B cell (primary cell): Measurements from ENCODE around the gene CTNS. TPM values are rescaled to one million over a fixed set of nuclear protein-coding genes. Genes with fewer than 3 reads are reported as not detected.

Source experiments
- ATAC-seq: fragments of 200-7000 bp; cut with Tn5 transposase; one replicate; pipeline ENCODE4 v1.10.0; 2021; ENCODE audit warnings: low read depth, mild to moderate bottlenecking, moderate number of reproducible peaks, moderate library complexity
- CTCF ChIA-PET: fragments of 350-600 bp; sonication (Branson Sonifier 250); formaldehyde crosslinking; loops from one replicate; lab custom pipeline; 2021; ENCODE audit warnings: antibody characterized with exemption, inconsistent platforms; lab: Charles Lee
- POLR2A ChIA-PET: fragments of 350-600 bp; sonication (Branson Sonifier 250); formaldehyde crosslinking; loops from one replicate; lab custom pipeline; 2021; ENCODE audit warnings: antibody characterized with exemption; lab: Charles Lee
- DNase-seq: peaks from one replicate; pipeline ENCODE4 v3.0.0; 2013
- H2AFZ ChIP-seq: 2 replicates; pipeline ENCODE4 v1.6.1; 2012; ENCODE audit warnings: mild to moderate bottlenecking, low read depth, low read length; ENCODE audit not compliant: insufficient read depth, poor library complexity, severe bottlenecking
- H3K27ac ChIP-seq, 2 donors: 1 replicate in 1 of 2; 2 replicates in 1 of 2; pipeline ENCODE4 v1.5.1; 2012 to 2013; ENCODE audit warnings: low read length in 2 of 2, mild to moderate bottlenecking in 2 of 2, moderate library complexity in 1 of 2
- H3K27me3 ChIP-seq, 4 experiments: fragments of 200-600 bp in 1 of 4; sonication (generic) in 1 of 4; replicated peaks in 1 of 4; 1 replicate in 2 of 4; 2 replicates in 2 of 4; pipeline versions ENCODE4 v1.6.1 to v1.7.0; 2013 to 2016; ENCODE audit warnings: low read length in 3 of 4, mild to moderate bottlenecking in 2 of 4, mixed read lengths in 1 of 4, moderate library complexity in 1 of 4; ENCODE audit not compliant: insufficient read depth in 4 of 4, control insufficient read depth in 3 of 4; ENCODE audit errors: control extremely low read depth in 1 of 4
- H3K36me3 ChIP-seq, 2 experiments: replicated peaks in 1 of 2; 1 replicate in 1 of 2; 2 replicates in 1 of 2; pipeline versions ENCODE4 v1.6.1 to v1.7.1; 2013; ENCODE audit warnings: low read length in 1 of 2; ENCODE audit not compliant: insufficient read depth in 2 of 2, control insufficient read depth in 1 of 2; ENCODE audit errors: control extremely low read depth in 1 of 2, extremely low read depth in 1 of 2
- H3K4me1 ChIP-seq, 2 donors: fragments of 200-600 bp in 1 of 2; sonication (generic) in 1 of 2; 1 replicate in 1 of 2; 2 replicates in 1 of 2; pipeline versions ENCODE4 v1.5.1 to v1.6.1; 2013 to 2017; ENCODE audit warnings: low read length in 2 of 2; ENCODE audit not compliant: control insufficient read depth in 2 of 2, insufficient read depth in 2 of 2
- H3K4me2 ChIP-seq: replicated peaks from 2 replicates; pipeline ENCODE3; 2012; ENCODE audit warnings: mild to moderate bottlenecking, low read depth, low read length; ENCODE audit not compliant: poor library complexity, severe bottlenecking
- H3K4me3 ChIP-seq, 5 experiments: fragments of 200-600 bp in 1 of 5; sonication (generic) in 1 of 5; 1 replicate in 3 of 5; 2 replicates in 2 of 5; pipeline versions ENCODE4 v1.5.1 to v1.7.0; 2011 to 2016; ENCODE audit warnings: low read length in 4 of 5, mild to moderate bottlenecking in 4 of 5, low read depth in 2 of 5, control low read depth in 1 of 5, moderate library complexity in 1 of 5; ENCODE audit not compliant: insufficient read depth in 1 of 5; ENCODE audit errors: control extremely low read depth in 1 of 5, extremely low read depth in 1 of 5
- H3K79me2 ChIP-seq: fragments of 200-600 bp; sonication (generic); one replicate; pipeline ENCODE4 v1.6.0; 2016; ENCODE audit warnings: low read length; ENCODE audit not compliant: control insufficient read depth, insufficient read depth
- H3K9ac ChIP-seq: fragments of 200-600 bp; sonication (generic); 2 replicates; pipeline ENCODE4 v1.6.1; 2017; ENCODE audit warnings: mild to moderate bottlenecking, low read length, moderate library complexity
- H3K9me3 ChIP-seq, 3 donors: one replicate each; pipeline versions ENCODE4 v1.6.1 to v1.7.1; 2013; ENCODE audit warnings: low read length in 2 of 3; ENCODE audit not compliant: control insufficient read depth in 2 of 3, insufficient read depth in 1 of 3; ENCODE audit errors: control extremely low read depth in 1 of 3
- H4K20me1 ChIP-seq: 2 replicates; pipeline ENCODE4 v1.6.0; 2012; ENCODE audit warnings: mild to moderate bottlenecking, low read length; ENCODE audit not compliant: insufficient read depth, control insufficient read depth, poor library complexity, severe bottlenecking
- H3K27ac Mint-ChIP-seq: one replicate; pipeline ENCODE4 v1.8.0; 2021; ENCODE audit warnings: mixed read lengths
- H3K27me3 Mint-ChIP-seq: one replicate; pipeline ENCODE4 v1.8.0; 2021; ENCODE audit warnings: mixed read lengths
- H3K4me1 Mint-ChIP-seq: one replicate; pipeline ENCODE4 v1.8.0; 2021; ENCODE audit warnings: mixed read lengths
- H3K4me3 Mint-ChIP-seq: one replicate; pipeline ENCODE4 v1.8.0; 2021; ENCODE audit warnings: mixed read lengths
- H3K9me3 Mint-ChIP-seq: one replicate; pipeline ENCODE4 v1.8.0; 2022; ENCODE audit warnings: mixed read lengths; ENCODE audit not compliant: insufficient read depth
- EZH2 ChIP-seq: IDR thresholded peaks from 2 replicates; pipeline ENCODE4 v1.6.1; 2012; ENCODE audit warnings: borderline replicate concordance, low read depth, mild to moderate bottlenecking, moderate library complexity, low read length; ENCODE audit not compliant: insufficient read depth, poor library complexity, severe bottlenecking
- WGBS: methylation state at CpG from one replicate; pipeline ENCODE4 v1.1.5; 2013; ENCODE audit warnings: missing lambda C conversion rate; ENCODE audit not compliant: insufficient coverage; 5-methylcytosine and 5-hydroxymethylcytosine counted together
- intact Hi-C: fragments of 100-400 bp; cut with micrococcal nuclease; formaldehyde crosslinking; loops from one replicate; pipeline ENCODE4 v1.10.0; 2022
- polyA plus RNA-seq: library from polyadenylated mRNA; depleted of rRNA; stranded (reverse); fragments of >200 nt; gene quantifications from 2 replicates; pipeline ENCODE4 v1.2.3, GENCODE V29; 2012
- total RNA-seq, 2 donors: library from RNA; stranded (reverse); fragments of 120-200 nt in 1 of 2; gene quantifications; 1 replicate in 1 of 2; 2 replicates in 1 of 2; pipeline versions ENCODE4 v1.2.3 to v1.2.4, GENCODE V29; 2013 to 2022
- TF ChIP-seq, protein P1 (sequence below): fragments of 200-600 bp; IDR thresholded peaks from one replicate; pipeline ENCODE4 v1.8.0; 2022; ENCODE audit warnings: antibody characterized with exemption, mild to moderate bottlenecking

Gene CTNS
- total and polyA plus RNA-seq, 2 donors (not counting 1 experiment from before 2014, with no cell fraction given): 11.6 to 24.7 TPM

DNA sequence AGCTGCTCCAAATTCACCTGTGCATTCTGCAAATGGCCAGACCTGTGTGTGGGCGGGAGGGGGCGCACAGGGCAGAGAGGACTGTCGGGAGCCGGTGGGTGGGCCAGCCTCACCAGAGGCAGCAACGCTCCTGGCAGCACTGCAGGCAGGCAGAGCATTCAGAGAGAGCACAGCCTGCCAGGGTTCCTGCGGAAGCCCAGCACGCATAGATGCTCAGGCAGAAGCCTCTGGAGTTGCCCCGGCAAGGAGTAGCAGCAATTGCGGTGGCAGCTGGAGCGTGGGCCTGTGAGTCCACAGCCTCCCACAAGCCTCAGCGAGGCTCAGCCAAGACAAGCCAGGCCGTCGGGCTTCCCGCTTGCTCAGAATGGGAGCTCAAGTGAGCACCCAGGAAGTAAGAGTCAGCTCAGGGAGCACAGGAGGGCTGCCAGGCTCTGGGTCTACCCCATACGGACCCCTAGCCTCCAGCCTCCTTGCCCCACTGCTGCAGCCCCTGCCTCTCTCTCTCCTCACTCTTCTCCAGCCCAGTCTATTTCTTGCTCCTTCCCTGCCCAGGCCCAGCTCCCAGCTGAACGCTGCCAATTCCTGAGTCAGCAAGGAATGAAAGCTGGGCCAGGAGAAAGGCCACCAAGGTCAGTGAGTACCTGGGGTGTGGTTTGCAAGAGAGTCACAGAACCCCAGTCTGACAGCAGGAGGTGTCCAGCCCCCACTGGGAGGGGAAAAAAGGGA, 41.7 kb downstream of the CTNS start:
- no peak overlapping the region for H2AFZ ChIP-seq
- TF ChIP-seq, protein P1, sequence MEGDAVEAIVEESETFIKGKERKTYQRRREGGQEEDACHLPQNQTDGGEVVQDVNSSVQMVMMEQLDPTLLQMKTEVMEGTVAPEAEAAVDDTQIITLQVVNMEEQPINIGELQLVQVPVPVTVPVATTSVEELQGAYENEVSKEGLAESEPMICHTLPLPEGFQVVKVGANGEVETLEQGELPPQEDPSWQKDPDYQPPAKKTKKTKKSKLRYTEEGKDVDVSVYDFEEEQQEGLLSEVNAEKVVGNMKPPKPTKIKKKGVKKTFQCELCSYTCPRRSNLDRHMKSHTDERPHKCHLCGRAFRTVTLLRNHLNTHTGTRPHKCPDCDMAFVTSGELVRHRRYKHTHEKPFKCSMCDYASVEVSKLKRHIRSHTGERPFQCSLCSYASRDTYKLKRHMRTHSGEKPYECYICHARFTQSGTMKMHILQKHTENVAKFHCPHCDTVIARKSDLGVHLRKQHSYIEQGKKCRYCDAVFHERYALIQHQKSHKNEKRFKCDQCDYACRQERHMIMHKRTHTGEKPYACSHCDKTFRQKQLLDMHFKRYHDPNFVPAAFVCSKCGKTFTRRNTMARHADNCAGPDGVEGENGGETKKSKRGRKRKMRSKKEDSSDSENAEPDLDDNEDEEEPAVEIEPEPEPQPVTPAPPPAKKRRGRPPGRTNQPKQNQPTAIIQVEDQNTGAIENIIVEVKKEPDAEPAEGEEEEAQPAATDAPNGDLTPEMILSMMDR: no peak
- no peak for TF ChIP-seq EZH2
- intact Hi-C loops: no loop called here
- peak overlapping the region; percentile 64 for H3K27ac Mint-ChIP-seq
- no peaks in the 10 kb centered on the region for H3K27me3 Mint-ChIP-seq
- peaks cover 3 to 25% of the 10 kb centered on the region in 2 donors for H3K4me1 ChIP-seq
- H3K27ac ChIP-seq: no peak overlapping the region
- ChIA-PET CTCF (interaction anchor here (0.9 to 3.0 kb wide), 8 partner anchors 13 to 149 kb away, joined by 3 to 18 read pairs (median 7); partner anchors contain the start of gene HASPIN), POLR2A (interaction anchor here (1.0 kb wide), 1 partner anchor 59 kb away, joined by 3 read pairs; no protein-coding TSS in a partner anchor)
- no peaks in the 10 kb centered on the region for H3K9me3 Mint-ChIP-seq
- no peak for ATAC-seq
- peaks cover 63% of the 10 kb centered on the region for H4K20me1 ChIP-seq
- 91% methylated on average over 16 of the region's 16 CpGs for WGBS
- H3K36me3 ChIP-seq: peaks cover 0 to 59% of the 10 kb centered on the region in 2 experiments
- H3K79me2 ChIP-seq: peaks cover 29% of the 10 kb centered on the region
- H3K9me3 ChIP-seq: no peaks in the 10 kb centered on the region
- H3K4me3 Mint-ChIP-seq: no peak overlapping the region
- no peaks in the 10 kb centered on the region for H3K27me3 ChIP-seq
- no peak overlapping the region for H3K4me3 ChIP-seq
- peaks cover 26% of the 10 kb centered on the region for H3K4me1 Mint-ChIP-seq
- no peak for DNase-seq
- H3K9ac ChIP-seq: no peak overlapping the region
- H3K4me2 ChIP-seq: no peak overlapping the region
